ENCODE measurements around the gene TAF10. TPM values are rescaled to one million over a fixed set of nuclear protein-coding genes. Genes with fewer than 3 reads are reported as not detected.

Gene TAF10
- total and polyA plus RNA-seq, 4 donors, result 10.5 to 58.1 (median 31.5) TPM

DNA sequence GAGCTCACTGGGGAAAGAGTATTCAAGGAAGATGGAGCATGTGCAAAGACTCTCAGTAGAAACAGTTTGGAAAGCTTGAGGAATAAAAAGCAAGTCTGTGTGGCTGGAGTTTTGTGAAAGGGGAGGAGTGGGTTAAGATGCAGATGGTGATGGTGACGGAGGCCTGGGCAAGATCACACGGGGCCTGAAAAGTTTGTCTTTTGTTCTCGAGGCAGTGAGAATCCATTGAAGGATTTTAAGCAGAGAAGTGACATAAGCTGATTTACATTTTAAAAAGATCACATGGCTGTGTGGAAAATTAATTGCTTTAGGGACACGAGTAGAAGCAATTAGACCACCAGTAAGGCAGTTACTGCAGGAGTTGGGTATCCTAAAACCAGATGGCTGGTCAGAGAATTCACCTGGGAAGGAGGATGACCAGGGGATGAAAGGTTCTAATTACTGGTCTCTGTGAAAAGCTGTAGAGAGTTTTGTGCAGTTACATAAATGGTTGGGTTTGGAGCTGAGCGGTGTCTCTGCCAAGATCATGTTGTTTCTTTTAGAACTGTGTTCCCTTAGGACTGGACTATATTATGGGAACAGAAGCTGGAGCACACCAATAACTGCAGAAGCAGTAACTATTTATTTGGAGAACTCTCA is 15.7 kb downstream of the TAF10 start:
- Histone ChIP-seq H3K4me1 (ENCODE audit: control insufficient read depth in 4 of 4, insufficient read depth in 4 of 4, low read length in 3 of 4) (peaks cover 4 to 29% (median 19%) of the 10 kb centered on the region in 4 donors), H3K36me3 (ENCODE audit: control insufficient read depth in 4 of 4, insufficient read depth in 3 of 4, low read depth in 1 of 4, low read length in 3 of 4) (peaks cover 5 to 47% (median 31%) of the 10 kb centered on the region in 4 donors), H3K4me3 (ENCODE audit: low read depth in 1 of 3, low read length in 3 of 3) (no peak overlapping the region), H3K9me3 (ENCODE audit: control insufficient read depth in 4 of 4, low read length in 3 of 4) (no peaks in the 10 kb centered on the region), H3K9ac (ENCODE audit: low read depth in 1 of 2, low read length in 2 of 2) (no peak overlapping the region), H3K27me3 (ENCODE audit: control insufficient read depth in 4 of 4, insufficient read depth in 4 of 4, low read length in 3 of 4) (no peaks in the 10 kb centered on the region), H3K27ac (ENCODE audit: low read depth in 1 of 2, low read length in 2 of 2) (no peak overlapping the region)
- TF ChIP-seq FOXA1 (IDR thresholded peaks at IDR 0.05), result no peak
- no peak for TF ChIP-seq CTCF (IDR thresholded peaks at IDR 0.05; ENCODE audit: low read depth, low read length, missing input control)
- no peak for TF ChIP-seq RAD21 (IDR thresholded peaks at IDR 0.05)
- TF ChIP-seq, protein P1, sequence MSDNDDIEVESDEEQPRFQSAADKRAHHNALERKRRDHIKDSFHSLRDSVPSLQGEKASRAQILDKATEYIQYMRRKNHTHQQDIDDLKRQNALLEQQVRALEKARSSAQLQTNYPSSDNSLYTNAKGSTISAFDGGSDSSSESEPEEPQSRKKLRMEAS (IDR thresholded peaks at IDR 0.05), result no peak
- no peak for TF ChIP-seq FOXA2 (IDR thresholded peaks at IDR 0.05)
- TF ChIP-seq YY1 (IDR thresholded peaks at IDR 0.05), result no peak
- TF ChIP-seq NR2F2 (IDR thresholded peaks at IDR 0.05), result no peak
- no peak for TF ChIP-seq HNF4A (conservative IDR thresholded peaks at IDR 0.05)
- no peak for TF ChIP-seq HNF4G (IDR thresholded peaks at IDR 0.05)
- no peak for TF ChIP-seq JUND (IDR thresholded peaks at IDR 0.05)
- TF ChIP-seq, protein P2, sequence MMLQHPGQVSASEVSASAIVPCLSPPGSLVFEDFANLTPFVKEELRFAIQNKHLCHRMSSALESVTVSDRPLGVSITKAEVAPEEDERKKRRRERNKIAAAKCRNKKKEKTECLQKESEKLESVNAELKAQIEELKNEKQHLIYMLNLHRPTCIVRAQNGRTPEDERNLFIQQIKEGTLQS (IDR thresholded peaks at IDR 0.05), result no peak
- WGBS, result 87% methylated on average over 5 of the region's 5 CpGs
- no peak for DNase-seq (ENCODE audit: low spot score)

DNA sequence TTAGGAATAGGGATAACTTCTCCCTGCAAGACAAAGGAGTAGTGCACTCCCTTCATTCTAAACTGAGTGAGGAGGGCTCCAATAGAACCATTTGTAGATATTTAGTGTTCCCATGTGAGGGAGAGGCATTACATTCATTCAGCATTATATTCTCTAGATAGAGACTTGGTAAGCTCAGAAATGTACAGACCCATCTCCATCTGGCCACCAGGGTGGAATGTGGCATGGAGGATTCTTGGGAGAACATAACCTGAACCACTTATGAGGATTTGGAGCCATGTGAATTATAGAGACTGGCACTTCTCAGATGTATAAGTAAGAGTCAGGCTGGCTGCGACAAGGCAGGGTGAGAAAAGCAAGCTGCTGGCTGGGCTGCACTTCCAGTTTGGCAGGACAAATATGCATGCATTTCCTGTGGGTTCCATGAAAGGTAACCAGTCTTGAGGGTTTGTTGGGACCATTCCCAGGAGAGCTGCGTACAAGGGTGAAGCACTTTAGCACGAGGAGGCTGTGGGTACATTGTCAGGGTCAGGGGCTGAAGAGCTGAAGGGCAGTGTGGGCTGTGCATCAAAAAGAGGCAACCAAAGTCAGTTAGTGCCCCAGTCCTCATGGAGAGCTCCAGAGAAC is 17.8 kb downstream of the TAF10 start:
- H3K9ac ChIP-seq (ENCODE audit: low read depth in 1 of 2, low read length in 2 of 2), result no peak overlapping the region
- DNase-seq (ENCODE audit: low spot score), result no peak
- H3K27ac ChIP-seq (ENCODE audit: low read depth in 1 of 2, low read length in 2 of 2), result no peak overlapping the region
- WGBS, result 90% methylated on average over 3 of the region's 3 CpGs
- no peaks in the 10 kb centered on the region for H3K9me3 ChIP-seq (ENCODE audit: control insufficient read depth in 4 of 4, low read length in 3 of 4)
- peaks cover 5 to 26% (median 17%) of the 10 kb centered on the region in 4 donors for H3K36me3 ChIP-seq (ENCODE audit: control insufficient read depth in 4 of 4, insufficient read depth in 3 of 4, low read depth in 1 of 4, low read length in 3 of 4)
- H3K4me1 ChIP-seq (ENCODE audit: control insufficient read depth in 4 of 4, insufficient read depth in 4 of 4, low read length in 3 of 4), result peaks cover 4 to 15% (median 12%) of the 10 kb centered on the region in 4 donors
- TF ChIP-seq FOXA2 (IDR thresholded peaks at IDR 0.05), result no peak
- no peaks in the 10 kb centered on the region for H3K27me3 ChIP-seq (ENCODE audit: control insufficient read depth in 4 of 4, insufficient read depth in 4 of 4, low read length in 3 of 4)
- H3K4me3 ChIP-seq (ENCODE audit: low read depth in 1 of 3, low read length in 3 of 3), result no peak overlapping the region

GRCh38 chr11:6588018-6588417 is 24.0 kb downstream of the TAF10 start:
- no peak for TF ChIP-seq RAD21 (IDR thresholded peaks at IDR 0.05)
- TF ChIP-seq, protein P1 (IDR thresholded peaks at IDR 0.05), result no peak
- H3K4me3 ChIP-seq (ENCODE audit: low read depth in 1 of 3, low read length in 3 of 3), result no peak overlapping the region
- H3K9me3 ChIP-seq (ENCODE audit: control insufficient read depth in 4 of 4, low read length in 3 of 4), result peaks cover 0 to 9% (median 3%) of the 10 kb centered on the region in 4 donors
- WGBS, result 97% methylated on average over 1 of the region's 1 CpG
- H3K9ac ChIP-seq (ENCODE audit: low read depth in 1 of 2, low read length in 2 of 2), result no peak overlapping the region
- H3K27me3 ChIP-seq (ENCODE audit: control insufficient read depth in 4 of 4, insufficient read depth in 4 of 4, low read length in 3 of 4), result no peaks in the 10 kb centered on the region
- no peak for DNase-seq (ENCODE audit: low spot score)
- H3K36me3 ChIP-seq (ENCODE audit: control insufficient read depth in 4 of 4, insufficient read depth in 3 of 4, low read depth in 1 of 4, low read length in 3 of 4), result peaks cover 0 to 5% (median 2%) of the 10 kb centered on the region in 4 donors
- H3K27ac ChIP-seq (ENCODE audit: low read depth in 1 of 2, low read length in 2 of 2), result no peak overlapping the region
- H3K4me1 ChIP-seq (ENCODE audit: control insufficient read depth in 4 of 4, insufficient read depth in 4 of 4, low read length in 3 of 4), result peaks cover 0 to 3% (median 1%) of the 10 kb centered on the region in 4 donors
